ENCODE data around the gene CYP4A11.
"Not testable (repeated sequence)": the region's sequence is repeated elsewhere in the genome, so short reads cannot be mapped to it uniquely, and the experiment has no call there.

CYP4A11 gene

DNA sequence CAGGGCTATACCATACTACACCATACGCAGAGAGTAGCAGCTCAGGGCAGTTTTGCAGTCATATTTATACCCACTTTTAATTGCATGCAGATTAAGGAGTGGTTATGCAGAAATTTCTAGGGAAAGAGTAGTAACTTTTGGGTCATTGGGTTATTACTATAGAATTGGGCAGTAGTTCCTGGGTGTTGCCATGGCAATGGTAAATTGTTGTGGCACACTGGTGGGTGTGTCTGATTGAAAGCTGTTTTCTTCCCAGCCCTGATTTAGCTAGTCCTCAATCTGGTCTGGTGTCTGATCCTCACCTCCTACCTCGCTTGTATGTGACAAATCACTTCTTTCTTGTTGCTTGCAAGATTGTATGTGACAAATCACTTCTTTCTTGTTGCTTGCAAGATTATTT is 30.5 kb downstream of the CYP4A11 start:
- no peak for DNase-seq

DNA sequence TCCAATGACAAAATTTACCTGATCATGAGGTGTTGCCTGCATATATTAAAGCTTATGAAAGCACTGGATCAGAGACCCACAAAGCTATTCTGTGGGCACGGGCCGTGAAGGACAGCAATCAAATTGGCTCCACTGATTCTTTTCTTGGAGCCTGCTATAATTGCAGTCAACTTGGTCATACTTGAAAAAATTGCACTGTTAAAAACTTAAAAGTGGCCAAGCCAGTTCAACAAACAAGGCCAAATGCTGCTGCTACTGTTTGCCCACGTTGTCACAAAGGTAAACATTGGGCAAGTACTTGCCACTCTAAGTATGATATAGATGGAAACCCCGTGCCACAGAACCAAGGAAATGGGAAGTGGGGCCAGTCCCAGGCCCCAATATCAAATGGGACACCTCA is 37.8 kb downstream of the CYP4A11 start:
- DNase-seq = no peak

DNA sequence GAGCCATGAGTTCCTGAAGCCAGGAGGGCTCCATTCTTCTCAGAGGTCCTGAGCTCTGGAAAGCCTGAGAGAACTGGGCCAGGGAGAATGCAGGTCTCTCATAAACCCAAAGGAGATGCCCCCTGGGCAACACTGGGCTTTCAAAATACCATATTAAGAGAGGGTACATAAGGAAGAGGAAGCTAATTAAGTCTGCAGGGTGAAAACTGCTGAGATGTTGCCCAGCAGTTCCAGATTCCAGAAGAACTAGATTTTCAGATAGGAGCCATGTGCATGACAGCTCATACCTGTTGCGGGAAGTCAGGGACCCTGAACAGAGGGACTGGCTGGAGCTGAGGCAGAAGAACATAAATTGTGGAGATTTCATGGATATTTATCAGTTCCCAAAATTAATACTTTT is 40.9 kb downstream of the CYP4A11 start:
- no peak for DNase-seq

DNA sequence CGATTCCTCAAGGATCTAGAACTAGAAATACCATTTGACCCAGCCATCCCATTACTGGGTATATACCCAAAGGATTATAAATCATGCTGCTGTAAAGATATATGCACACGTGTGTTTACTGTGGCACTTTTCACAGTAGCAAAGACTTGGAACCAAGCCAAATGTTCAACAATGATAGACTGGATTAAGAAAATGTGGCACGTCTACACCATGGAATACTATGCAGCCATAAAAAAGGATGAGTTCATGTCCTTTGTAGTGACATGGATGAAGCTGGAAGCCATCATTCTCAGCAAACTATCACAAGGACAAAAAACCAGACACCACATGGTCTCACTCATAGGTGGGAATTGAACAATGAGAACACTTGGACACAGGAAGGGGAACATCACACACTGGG is 59.6 kb downstream of the CYP4A11 start:
- not testable (repeated sequence) for DNase-seq
